Parathyroid adenoma (tissue), 2 donors: Measurements from ENCODE around the gene AGO4.
A peak's percentile ranks its signal among the peaks of the same experiment; 100 is the strongest.
"Not testable (repeated sequence)": the region's sequence is repeated elsewhere in the genome, so short reads cannot be mapped to it uniquely, and the experiment has no call there.

Experiments
- H2AFZ ChIP-seq: fragments of 300-600 bp; sonication (generic); one replicate; pipeline ENCODE4 v1.7.0; 2017; ENCODE audit warnings: antibody characterized with exemption, mild to moderate bottlenecking
- H3K27ac ChIP-seq: fragments of 300-600 bp; sonication (generic); one replicate; pipeline ENCODE4 v1.7.0; 2017
- H3K27me3 ChIP-seq: fragments of 300-600 bp; sonication (generic); one replicate; pipeline ENCODE4 v1.7.0; 2017; ENCODE audit warnings: low read length; ENCODE audit not compliant: control insufficient read depth, insufficient read depth
- H3K36me3 ChIP-seq: fragments of 300-600 bp; sonication (generic); one replicate; pipeline ENCODE4 v1.7.0; 2017; ENCODE audit warnings: low read length; ENCODE audit not compliant: control insufficient read depth, insufficient read depth
- H3K4me1 ChIP-seq: fragments of 300-600 bp; sonication (generic); one replicate; pipeline ENCODE4 v1.7.0; 2017; ENCODE audit warnings: control low read depth
- H3K4me2 ChIP-seq: fragments of 300-600 bp; sonication (generic); one replicate; pipeline ENCODE4 v1.7.0; 2017; ENCODE audit warnings: low read length
- H3K4me3 ChIP-seq: fragments of 300-600 bp; sonication (generic); one replicate; pipeline ENCODE4 v1.7.0; 2017; ENCODE audit warnings: low read depth, low read length
- H3K79me2 ChIP-seq: fragments of 300-600 bp; sonication (generic); one replicate; pipeline ENCODE4 v1.7.0; 2017; ENCODE audit warnings: control low read depth
- H3K9ac ChIP-seq: fragments of 300-600 bp; sonication (generic); one replicate; pipeline ENCODE4 v1.7.0; 2017; ENCODE audit warnings: mild to moderate bottlenecking
- H3K9me3 ChIP-seq: fragments of 300-600 bp; sonication (generic); one replicate; pipeline ENCODE4 v1.7.0; 2017; ENCODE audit warnings: low read length; ENCODE audit not compliant: control insufficient read depth
- CTCF ChIP-seq: fragments of 300-600 bp; sonication (generic); IDR thresholded peaks from one replicate; pipeline ENCODE4 v1.7.0; 2017; ENCODE audit warnings: antibody characterized with exemption, mild to moderate bottlenecking
- donor health status: primary hyperparathyroidism.

AGO4 gene

GRCh38 chr1:35863136-35863535 is 55.3 kb downstream of the AGO4 start:
- no peak overlapping the region for H2AFZ ChIP-seq
- H3K27me3 ChIP-seq: no peaks in the 10 kb centered on the region
- H3K4me3 ChIP-seq: no peak overlapping the region
- H3K27ac ChIP-seq: no peak overlapping the region
- H3K4me1 ChIP-seq: no peaks in the 10 kb centered on the region
- H3K79me2 ChIP-seq: no peaks in the 10 kb centered on the region
- H3K9ac ChIP-seq: no peak overlapping the region
- no peaks in the 10 kb centered on the region for H3K36me3 ChIP-seq
- H3K9me3 ChIP-seq: no peaks in the 10 kb centered on the region
- no peak overlapping the region for H3K4me2 ChIP-seq
- TF ChIP-seq CTCF: no peak

GRCh38 chr1:35863881-35864625 is 56.2 kb downstream of the AGO4 start:
- Histone ChIP-seq H3K79me2 (no peaks in the 10 kb centered on the region), H3K27ac (no peak overlapping the region), H3K9me3 (no peaks in the 10 kb centered on the region), H3K4me2 (peak overlapping the region; percentile 4), H3K36me3 (no peaks in the 10 kb centered on the region), H3K9ac (no peak overlapping the region), H2AFZ (peak overlapping the region; percentile 11), H3K4me3 (no peak overlapping the region), H3K4me1 (no peaks in the 10 kb centered on the region), H3K27me3 (no peaks in the 10 kb centered on the region)
- TF ChIP-seq CTCF: no peak

GRCh38 chr1:35864813-35865212 is 57.0 kb downstream of the AGO4 start:
- Histone ChIP-seq H3K4me1 (no peaks in the 10 kb centered on the region), H3K36me3 (no peaks in the 10 kb centered on the region), H3K4me2 (no peak overlapping the region), H3K9ac (no peak overlapping the region), H3K79me2 (no peaks in the 10 kb centered on the region), H2AFZ (no peak overlapping the region), H3K27ac (no peak overlapping the region), H3K9me3 (no peaks in the 10 kb centered on the region), H3K4me3 (no peak overlapping the region), H3K27me3 (no peaks in the 10 kb centered on the region)
- TF ChIP-seq CTCF: no peak

- Histone ChIP-seq H3K36me3 (no peaks in the 10 kb centered on the region), H3K9ac (no peak overlapping the region), H3K79me2 (no peaks in the 10 kb centered on the region), H3K4me2 (no peak overlapping the region), H3K27me3 (no peaks in the 10 kb centered on the region), H3K4me3 (no peak overlapping the region), H3K4me1 (no peaks in the 10 kb centered on the region), H3K27ac (no peak overlapping the region), H2AFZ (no peak overlapping the region), H3K9me3 (no peaks in the 10 kb centered on the region)
- TF ChIP-seq CTCF: no peak
These were observed 59.2 kb downstream of the AGO4 start for GRCh38 chr1:35866991-35867390.

- not testable (repeated sequence) for H3K36me3 ChIP-seq, H3K4me1 ChIP-seq, H3K79me2 ChIP-seq, H3K4me2 ChIP-seq, H3K27me3 ChIP-seq, H3K9ac ChIP-seq, H2AFZ ChIP-seq, H3K4me3 ChIP-seq, H3K27ac ChIP-seq, H3K9me3 ChIP-seq
These were observed 61.6 kb downstream of the AGO4 start for GRCh38 chr1:35869245-35869950.
